Choroid plexus epithelial cell (primary cell): ENCODE measurements around the gene RERGL.
"Not testable (repeated sequence)": the region's sequence is repeated elsewhere in the genome, so short reads cannot be mapped to it uniquely, and the experiment has no call there.

Source experiments
- DNase-seq: peaks from one replicate; pipeline ENCODE4 v3.0.0-alpha.2; 2010; ENCODE audit warnings: low read depth
- H3K4me3 ChIP-seq: 2 replicates; pipeline ENCODE4 v1.5.1; 2011; ENCODE audit warnings: low read depth, mild to moderate bottlenecking, control low read depth, low read length, moderate library complexity
- CTCF ChIP-seq: conservative IDR thresholded peaks from 2 replicates; pipeline ENCODE4 v1.5.1; 2011; ENCODE audit warnings: low read depth, mild to moderate bottlenecking, control low read depth, inconsistent platforms, low read length, moderate library complexity

The RERGL gene

GRCh38 chr12:18071336-18071735, 18.7 kb downstream of the RERGL start:
- no peak for TF ChIP-seq CTCF
- DNase-seq = no peak
- no peak overlapping the region for H3K4me3 ChIP-seq

DNA sequence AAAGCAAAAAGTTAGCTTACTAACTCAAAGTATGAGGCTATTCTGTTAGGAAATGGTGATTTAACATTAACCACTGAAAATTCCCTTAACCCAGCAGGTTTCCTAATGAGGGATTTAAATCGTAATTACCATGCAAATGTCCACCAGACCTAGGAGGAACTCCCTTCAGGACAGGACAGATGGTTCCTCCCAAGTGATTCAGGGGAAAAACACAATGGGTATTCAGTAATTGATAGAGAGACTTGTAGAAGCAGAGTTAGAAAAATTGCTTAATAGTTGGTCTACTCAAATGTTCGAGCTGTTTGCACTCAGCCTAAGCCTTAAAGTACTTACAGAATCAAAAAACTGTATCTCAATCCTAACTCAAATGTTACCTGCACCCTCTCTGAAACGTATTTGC, 21.6 kb downstream of the RERGL start:
- H3K4me3 ChIP-seq = no peak overlapping the region
- DNase-seq = no peak

GRCh38 chr12:18066666-18067065, 23.3 kb downstream of the RERGL start:
- no peak overlapping the region for H3K4me3 ChIP-seq
- no peak for DNase-seq
- no peak for TF ChIP-seq CTCF

More for the DNA sequence above, 21.6 kb downstream of the RERGL start:
- no peak for TF ChIP-seq CTCF

- DNase-seq = not testable (repeated sequence)
Observed at GRCh38 chr12:18062867-18063266, 27.1 kb downstream of the RERGL start.

GRCh38 chr12:18057051-18057450, 32.9 kb downstream of the RERGL start:
- no peak for DNase-seq
- no peak for TF ChIP-seq CTCF
- no peak overlapping the region for H3K4me3 ChIP-seq

More at GRCh38 chr12:18062867-18063266, 27.1 kb downstream of the RERGL start:
- H3K4me3 ChIP-seq = not testable (repeated sequence)

- no peak for DNase-seq
- no peak for TF ChIP-seq CTCF
- no peak overlapping the region for H3K4me3 ChIP-seq
Observed at GRCh38 chr12:18054925-18055619, 34.9 kb downstream of the RERGL start.

GRCh38 chr12:18045446-18045992, 44.5 kb downstream of the RERGL start:
- no peak overlapping the region for H3K4me3 ChIP-seq
- DNase-seq = no peak
- no peak for TF ChIP-seq CTCF

DNA sequence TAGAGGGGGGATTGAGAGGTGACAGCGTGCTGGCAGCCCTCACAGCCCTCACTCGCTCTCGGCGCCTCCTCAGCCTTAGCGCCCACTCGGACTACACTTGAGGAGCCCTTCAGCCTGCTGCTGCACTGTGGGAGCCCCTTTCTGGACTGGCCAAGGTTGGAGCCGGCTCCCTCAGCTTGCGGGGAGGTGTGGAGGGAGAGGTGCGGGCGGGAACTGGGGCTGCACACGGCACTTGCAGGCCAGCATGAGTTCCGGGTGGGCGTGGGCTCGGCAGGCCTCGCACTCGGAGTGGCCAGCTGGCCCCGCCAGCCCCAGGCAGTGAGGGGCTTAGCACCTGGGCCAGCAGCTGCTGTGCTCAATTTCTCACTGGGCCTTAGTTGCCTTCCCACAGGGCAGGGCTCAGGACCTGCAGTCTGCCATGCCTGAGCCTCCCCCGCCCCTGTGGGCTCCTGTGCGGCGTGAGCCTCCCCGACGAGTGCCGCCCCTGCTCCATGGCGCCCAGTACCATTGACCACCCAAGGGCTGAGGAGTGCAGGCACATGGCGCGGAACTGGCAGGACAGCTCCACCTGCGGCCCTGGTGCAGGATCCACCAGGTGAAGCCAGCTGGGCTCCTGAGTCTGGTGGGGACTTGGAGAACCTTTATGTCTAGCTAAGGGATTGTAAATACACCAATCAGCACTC, 49.8 kb downstream of the RERGL start:
- not testable (repeated sequence) for DNase-seq, H3K4me3 ChIP-seq
